MM.1S (cell line): ENCODE data around the gene MZB1.

ENCODE experiments used
- DNase-seq: peaks from one replicate; pipeline ENCODE4 v3.0.0-alpha.2; 2015
- H2AFZ ChIP-seq: fragments of 300-600 bp; sonication (generic); 2 replicates; pipeline ENCODE4 v1.6.0; 2016; ENCODE audit warnings: antibody characterized with exemption, low read length
- H3F3A ChIP-seq: fragments of 300-600 bp; sonication (generic); 2 replicates; pipeline ENCODE4 v1.6.1; 2016; ENCODE audit warnings: mild to moderate bottlenecking, antibody characterized with exemption, low read length, moderate library complexity, mixed read lengths; ENCODE audit not compliant: insufficient read depth
- H3K27ac ChIP-seq: fragments of 300-600 bp; sonication (generic); 2 replicates; pipeline ENCODE4 v1.5.1; 2016; ENCODE audit warnings: mild to moderate bottlenecking, low read length
- H3K27me3 ChIP-seq: fragments of 300-600 bp; sonication (generic); replicated peaks from 2 replicates; pipeline ENCODE4 v1.6.0; 2016; ENCODE audit warnings: low read length; ENCODE audit not compliant: insufficient read depth
- H3K36me3 ChIP-seq: fragments of 300-600 bp; sonication (generic); replicated peaks from 2 replicates; pipeline ENCODE4 v1.6.1; 2016; ENCODE audit warnings: mild to moderate bottlenecking, low read length, mixed read lengths; ENCODE audit not compliant: insufficient read depth
- H3K4me1 ChIP-seq: fragments of 300-600 bp; sonication (generic); 2 replicates; pipeline ENCODE4 v1.6.1; 2016; ENCODE audit warnings: low read length, mixed read lengths
- H3K4me2 ChIP-seq: fragments of 300-600 bp; sonication (generic); 2 replicates; pipeline ENCODE4 v1.6.0; 2016; ENCODE audit warnings: low read depth, low read length
- H3K4me3 ChIP-seq: fragments of 300-600 bp; sonication (generic); 2 replicates; pipeline ENCODE4 v1.5.1; 2016; ENCODE audit warnings: low read length, mixed read lengths
- H3K79me2 ChIP-seq: fragments of 300-600 bp; sonication (generic); 2 replicates; pipeline ENCODE4 v1.6.1; 2016; ENCODE audit warnings: mixed run types, low read length, mixed read lengths
- H3K9ac ChIP-seq: fragments of 300-600 bp; sonication (generic); 2 replicates; pipeline ENCODE4 v1.6.1; 2016; ENCODE audit warnings: low read length, mixed read lengths
- H3K9me2 ChIP-seq: fragments of 300-600 bp; sonication (generic); replicated peaks from 2 replicates; pipeline ENCODE4 v1.6.1; 2016; ENCODE audit warnings: mild to moderate bottlenecking, low read length, mixed read lengths; ENCODE audit not compliant: insufficient read depth
- H3K9me3 ChIP-seq: fragments of 300-600 bp; sonication (generic); replicated peaks from 2 replicates; pipeline ENCODE4 v1.6.1; 2016; ENCODE audit warnings: mild to moderate bottlenecking, low read length, mixed read lengths; ENCODE audit not compliant: insufficient read depth
- H4K20me1 ChIP-seq: fragments of 300-600 bp; sonication (generic); 2 replicates; pipeline ENCODE4 v1.6.1; 2016; ENCODE audit warnings: mild to moderate bottlenecking, low read length, moderate library complexity, mixed read lengths; ENCODE audit not compliant: insufficient read depth
- EZH2 ChIP-seq: fragments of 300-600 bp; sonication (generic); optimal IDR thresholded peaks from 2 replicates; pipeline ENCODE3; 2017; ENCODE audit warnings: low read depth, mild to moderate bottlenecking, antibody characterized with exemption, low read length, mixed read lengths
- EZH2phosphoT487 ChIP-seq: fragments of 300-600 bp; sonication (generic); IDR thresholded peaks from 2 replicates; pipeline ENCODE4 v1.6.1; 2018; ENCODE audit warnings: antibody characterized with exemption, low read length
- TF ChIP-seq, protein P1 (sequence below): fragments of 300-600 bp; sonication (generic); IDR thresholded peaks from 2 replicates; pipeline ENCODE4 v1.5.1; 2016; ENCODE audit warnings: antibody characterized with exemption, low read length, mixed read lengths

MZB1 gene

DNA sequence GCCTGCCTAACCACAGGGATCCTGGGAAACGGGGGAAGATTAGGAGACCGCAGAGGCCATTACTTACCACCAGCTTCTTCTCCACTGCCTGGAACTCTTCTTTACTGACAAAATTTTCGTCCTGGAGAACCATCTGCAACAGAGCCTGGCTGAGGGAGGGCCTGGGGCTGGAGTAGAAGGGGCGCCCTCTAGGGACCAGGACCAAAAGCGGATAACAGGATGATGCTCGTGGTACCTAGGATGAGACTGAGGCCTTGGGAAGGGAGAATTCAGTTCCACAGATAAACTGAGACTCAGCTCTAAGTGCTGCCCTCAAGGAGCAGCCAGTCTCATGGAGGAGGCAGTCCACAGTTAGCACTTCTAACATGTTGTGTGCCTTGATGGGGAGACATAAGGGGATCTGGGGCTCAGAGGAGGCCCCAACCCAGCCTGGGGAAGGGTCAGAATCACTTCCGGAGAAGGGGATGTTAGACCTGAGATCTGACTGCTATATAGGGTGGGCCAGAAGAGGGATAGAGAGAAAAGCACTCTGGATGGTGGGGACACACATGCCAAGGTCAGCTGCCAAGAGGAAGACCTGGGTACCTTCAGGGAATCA lies 12.9 kb upstream of the MZB1 start:
- Histone ChIP-seq H3F3A (peaks cover 17% of the 10 kb centered on the region), H3K36me3 (no peaks in the 10 kb centered on the region), H2AFZ (no peak overlapping the region), H3K27me3 (no peaks in the 10 kb centered on the region), H3K4me2 (peak overlapping the region; percentile 98), H3K4me1 (peaks cover 25% of the 10 kb centered on the region), H3K4me3 (peak overlapping the region; percentile 73; the same call in 1 of the 2 replicates), H3K9me2 (no peaks in the 10 kb centered on the region), H3K9ac (peak overlapping the region; percentile 84; the same call in 1 of the 2 replicates), H3K79me2 (peaks cover 8% of the 10 kb centered on the region; the same call in 1 of the 2 replicates), H3K9me3 (no peaks in the 10 kb centered on the region), H4K20me1 (no peaks in the 10 kb centered on the region), H3K27ac (peak overlapping the region; percentile 96; the same call in 1 of the 2 replicates)
- peak; percentile 31 for DNase-seq
- no peak for TF ChIP-seq EZH2
- TF ChIP-seq, protein P1, sequence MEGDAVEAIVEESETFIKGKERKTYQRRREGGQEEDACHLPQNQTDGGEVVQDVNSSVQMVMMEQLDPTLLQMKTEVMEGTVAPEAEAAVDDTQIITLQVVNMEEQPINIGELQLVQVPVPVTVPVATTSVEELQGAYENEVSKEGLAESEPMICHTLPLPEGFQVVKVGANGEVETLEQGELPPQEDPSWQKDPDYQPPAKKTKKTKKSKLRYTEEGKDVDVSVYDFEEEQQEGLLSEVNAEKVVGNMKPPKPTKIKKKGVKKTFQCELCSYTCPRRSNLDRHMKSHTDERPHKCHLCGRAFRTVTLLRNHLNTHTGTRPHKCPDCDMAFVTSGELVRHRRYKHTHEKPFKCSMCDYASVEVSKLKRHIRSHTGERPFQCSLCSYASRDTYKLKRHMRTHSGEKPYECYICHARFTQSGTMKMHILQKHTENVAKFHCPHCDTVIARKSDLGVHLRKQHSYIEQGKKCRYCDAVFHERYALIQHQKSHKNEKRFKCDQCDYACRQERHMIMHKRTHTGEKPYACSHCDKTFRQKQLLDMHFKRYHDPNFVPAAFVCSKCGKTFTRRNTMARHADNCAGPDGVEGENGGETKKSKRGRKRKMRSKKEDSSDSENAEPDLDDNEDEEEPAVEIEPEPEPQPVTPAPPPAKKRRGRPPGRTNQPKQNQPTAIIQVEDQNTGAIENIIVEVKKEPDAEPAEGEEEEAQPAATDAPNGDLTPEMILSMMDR = peak; percentile 67
- no peak for TF ChIP-seq EZH2phosphoT487

DNA sequence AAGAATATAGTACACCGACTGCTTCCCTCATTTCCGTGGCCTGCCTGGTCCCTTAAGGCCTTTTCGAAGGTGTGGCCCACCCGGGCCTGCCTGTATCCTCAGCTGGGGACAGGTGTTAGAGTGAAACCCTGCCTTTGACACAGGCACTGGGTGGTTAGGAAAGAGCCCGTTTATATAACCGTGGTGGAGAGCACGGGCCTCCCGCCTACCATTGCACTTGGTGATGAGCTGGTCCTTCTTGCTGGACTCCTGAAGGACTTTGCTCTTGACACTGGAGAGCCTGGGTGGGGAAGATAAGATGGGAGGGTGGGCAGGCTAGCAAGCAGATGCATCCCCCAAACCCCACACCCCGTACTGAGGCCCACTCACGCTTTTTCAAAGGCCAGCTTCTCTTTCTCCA lies 11.8 kb upstream of the MZB1 start:
- no peaks in the 10 kb centered on the region for H3K9me3 ChIP-seq
- H3K4me3 ChIP-seq = no peak overlapping the region
- no peak overlapping the region for H2AFZ ChIP-seq
- H3K9me2 ChIP-seq = no peaks in the 10 kb centered on the region
- no peak overlapping the region for H3K4me2 ChIP-seq
- H3K27ac ChIP-seq = no peak overlapping the region
- H3K79me2 ChIP-seq = peaks cover 8% of the 10 kb centered on the region; the same call in 1 of the 2 replicates
- no peaks in the 10 kb centered on the region for H4K20me1 ChIP-seq
- no peak for DNase-seq
- TF ChIP-seq EZH2phosphoT487 = no peak
- TF ChIP-seq, protein P1 = no peak
- no peaks in the 10 kb centered on the region for H3K27me3 ChIP-seq
- H3K9ac ChIP-seq = no peak overlapping the region
- peaks cover 17% of the 10 kb centered on the region for H3F3A ChIP-seq
- no peaks in the 10 kb centered on the region for H3K36me3 ChIP-seq
- peaks cover 16% of the 10 kb centered on the region for H3K4me1 ChIP-seq

DNA sequence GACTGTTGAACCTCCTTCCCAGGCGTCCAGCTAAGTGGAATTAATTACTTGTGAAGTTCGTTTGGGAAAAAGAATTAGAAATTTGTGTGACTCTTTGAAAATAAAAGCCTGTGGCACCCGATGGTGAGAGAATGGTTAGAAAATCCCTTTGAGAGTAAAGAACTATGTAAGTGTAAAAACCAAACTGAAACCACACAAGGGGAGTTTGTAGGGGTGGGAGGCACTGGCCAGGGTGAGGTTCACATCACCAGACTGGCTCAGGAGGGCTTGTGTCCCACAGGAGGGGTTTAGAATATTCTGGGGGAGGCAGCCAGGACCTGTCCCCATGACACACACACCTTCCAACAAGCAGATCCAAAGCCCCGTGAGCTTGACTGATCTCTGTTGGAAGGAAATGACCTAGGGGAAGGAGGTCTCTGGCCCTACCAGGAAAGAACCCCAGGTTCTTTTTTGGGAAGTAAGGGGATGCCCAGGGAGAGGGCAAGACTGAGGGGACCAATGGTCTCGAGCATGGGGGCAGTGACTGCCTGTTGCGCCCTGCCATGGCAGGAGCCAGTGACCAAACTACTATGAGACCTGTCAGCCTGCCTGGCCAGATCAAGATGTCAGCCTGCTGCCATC lies 9.9 kb upstream of the MZB1 start:
- peaks cover 17% of the 10 kb centered on the region for H3F3A ChIP-seq
- no peaks in the 10 kb centered on the region for H3K36me3 ChIP-seq
- no peak overlapping the region for H3K4me3 ChIP-seq
- no peaks in the 10 kb centered on the region for H4K20me1 ChIP-seq
- no peak for DNase-seq
- H3K27ac ChIP-seq = no peak overlapping the region
- TF ChIP-seq, protein P1 = no peak
- TF ChIP-seq EZH2 (no peak), EZH2phosphoT487 (no peak)
- no peaks in the 10 kb centered on the region for H3K9me2 ChIP-seq
- peaks cover 22% of the 10 kb centered on the region for H3K79me2 ChIP-seq
- no peak overlapping the region for H2AFZ ChIP-seq
- H3K9ac ChIP-seq = no peak overlapping the region
- no peaks in the 10 kb centered on the region for H3K27me3 ChIP-seq
- H3K4me2 ChIP-seq = no peak overlapping the region
- H3K4me1 ChIP-seq = peaks cover 13% of the 10 kb centered on the region
- no peaks in the 10 kb centered on the region for H3K9me3 ChIP-seq
